ENCODE measurements around the gene PTPRT. TPM values are rescaled to one million over a fixed set of nuclear protein-coding genes. Genes with fewer than 3 reads are reported as not detected.
A peak's percentile ranks its signal among the peaks of the same experiment; 100 is the strongest.
"Not testable (repeated sequence)": the region's sequence is repeated elsewhere in the genome, so short reads cannot be mapped to it uniquely, and the experiment has no call there.

PTPRT gene
- total and polyA plus RNA-seq, 12 donors: 0.04 to 0.53 (median 0.22) TPM; not detected in 1

DNA sequence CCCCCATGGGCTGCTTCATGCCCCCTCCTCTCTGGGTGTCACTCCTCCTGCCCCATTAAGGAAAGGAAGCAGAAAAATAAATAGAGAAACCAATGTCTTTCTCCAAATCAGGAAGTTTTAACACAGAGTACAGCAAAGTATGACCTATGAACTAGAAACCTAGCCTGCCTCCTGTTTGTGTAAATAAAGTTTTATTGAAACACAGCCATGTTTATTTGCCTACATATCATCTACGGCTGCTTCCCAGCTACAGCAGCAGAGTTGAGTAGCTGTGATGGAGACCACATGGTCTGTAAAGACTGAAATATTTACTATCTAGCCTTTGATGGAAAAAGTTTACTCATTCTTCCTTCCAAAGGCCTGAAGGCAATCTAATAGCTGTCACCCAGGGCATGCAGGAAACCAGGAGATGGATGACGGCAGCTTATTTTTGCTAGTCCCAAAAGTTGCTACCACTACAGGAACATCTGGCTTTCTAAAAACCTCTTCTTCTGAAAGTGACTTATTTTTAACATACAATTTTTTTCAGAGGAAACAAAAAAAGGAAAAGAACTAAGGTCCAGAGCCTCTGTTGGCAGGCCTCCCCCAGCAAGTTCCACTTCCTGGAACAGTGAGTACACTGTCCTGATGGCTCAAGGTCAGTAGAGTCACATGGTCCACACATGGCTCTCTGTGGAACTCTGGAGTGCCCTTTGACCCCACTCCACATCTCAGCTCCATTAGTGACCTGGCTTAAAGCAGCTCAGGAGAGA, 287.8 kb downstream of the PTPRT start:
- Histone ChIP-seq H3K36me3 (no peaks in the 10 kb centered on the region), H3K27ac (peak overlapping the region; percentile 22 to 73 (median 64)), H3K4me3 (no peak overlapping the region), H3K27me3 (no peaks in the 10 kb centered on the region), H3K9me3 (no peaks in the 10 kb centered on the region), H3K4me1 (peaks cover 0 to 26% (median 0%) of the 10 kb centered on the region in 9 donors)
- intact Hi-C loops (cut with DNase I): no loop called here
- ATAC-seq (peak; percentile 74 to 96 (median 92)), DNase-seq (peak; percentile 38 to 69)
- TF ChIP-seq, protein P1, sequence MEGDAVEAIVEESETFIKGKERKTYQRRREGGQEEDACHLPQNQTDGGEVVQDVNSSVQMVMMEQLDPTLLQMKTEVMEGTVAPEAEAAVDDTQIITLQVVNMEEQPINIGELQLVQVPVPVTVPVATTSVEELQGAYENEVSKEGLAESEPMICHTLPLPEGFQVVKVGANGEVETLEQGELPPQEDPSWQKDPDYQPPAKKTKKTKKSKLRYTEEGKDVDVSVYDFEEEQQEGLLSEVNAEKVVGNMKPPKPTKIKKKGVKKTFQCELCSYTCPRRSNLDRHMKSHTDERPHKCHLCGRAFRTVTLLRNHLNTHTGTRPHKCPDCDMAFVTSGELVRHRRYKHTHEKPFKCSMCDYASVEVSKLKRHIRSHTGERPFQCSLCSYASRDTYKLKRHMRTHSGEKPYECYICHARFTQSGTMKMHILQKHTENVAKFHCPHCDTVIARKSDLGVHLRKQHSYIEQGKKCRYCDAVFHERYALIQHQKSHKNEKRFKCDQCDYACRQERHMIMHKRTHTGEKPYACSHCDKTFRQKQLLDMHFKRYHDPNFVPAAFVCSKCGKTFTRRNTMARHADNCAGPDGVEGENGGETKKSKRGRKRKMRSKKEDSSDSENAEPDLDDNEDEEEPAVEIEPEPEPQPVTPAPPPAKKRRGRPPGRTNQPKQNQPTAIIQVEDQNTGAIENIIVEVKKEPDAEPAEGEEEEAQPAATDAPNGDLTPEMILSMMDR (IDR thresholded peaks at IDR 0.05): no peak
- WGBS, 2 donors: 41 to 52% methylated on average over 2 of the region's 2 CpGs

DNA sequence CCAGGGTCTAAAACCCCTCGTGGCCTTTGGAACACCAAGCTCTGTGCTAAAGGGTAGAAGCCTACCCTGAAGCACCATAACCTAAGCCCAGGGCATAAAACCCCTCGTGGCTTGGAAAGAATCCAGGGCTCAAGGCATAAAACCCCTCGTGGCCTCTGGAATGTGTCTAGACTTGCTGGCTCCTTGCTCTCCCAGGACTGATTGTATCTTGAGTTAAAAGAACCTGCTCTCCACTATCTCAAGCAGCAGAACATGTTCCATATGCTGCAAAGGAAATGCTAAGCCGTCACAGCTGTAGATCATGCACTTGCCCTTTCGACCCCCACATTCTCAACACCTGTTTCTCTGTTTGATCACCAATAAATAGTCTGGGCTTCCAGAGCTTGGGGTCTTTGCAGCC, 288.9 kb downstream of the PTPRT start:
- ATAC-seq: peak in 1 of 8 donors; percentile 28
- 27% methylated on average over 5 of the region's 5 CpGs for WGBS, 2 donors
- Histone ChIP-seq H3K4me1 (peaks cover 0 to 26% (median 0%) of the 10 kb centered on the region in 9 donors), H3K27ac (peak overlapping the region in 7 of 10 donors; percentile 37 to 73 (median 66))
- H3K9me3 ChIP-seq; H3K4me3 ChIP-seq; DNase-seq; H3K36me3 ChIP-seq; intact Hi-C loops (cut with DNase I); H3K27me3 ChIP-seq: not testable (repeated sequence)

DNA sequence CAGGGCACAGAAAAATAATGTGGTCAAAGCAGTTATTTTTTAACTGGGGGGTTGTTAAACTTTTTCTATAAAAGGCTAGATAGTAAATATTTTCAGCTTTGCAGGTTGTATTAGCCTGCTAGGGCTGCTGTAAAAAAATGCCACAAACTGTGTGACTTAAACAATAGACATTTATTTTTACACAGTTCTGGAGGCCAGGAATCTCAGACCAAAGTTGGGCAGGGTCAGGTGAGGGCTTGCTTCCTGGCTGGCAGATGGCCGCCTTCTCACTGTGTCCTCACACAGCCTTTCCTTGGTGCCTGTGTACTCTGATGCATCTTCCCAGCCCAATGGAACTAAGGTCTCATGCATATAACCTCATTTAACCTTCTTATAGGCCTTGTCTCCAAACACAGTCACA, 294.7 kb downstream of the PTPRT start:
- TF ChIP-seq, protein P1 (IDR thresholded peaks at IDR 0.05): no peak
- Histone ChIP-seq H3K4me3 (no peak overlapping the region), H3K27ac (peak overlapping the region in 1 of 10 donors; percentile 9), H3K4me1 (peaks cover 0 to 12% (median 0%) of the 10 kb centered on the region in 9 donors), H3K27me3 (no peaks in the 10 kb centered on the region), H3K9me3 (peaks cover 0 to 3% (median 0%) of the 10 kb centered on the region in 11 donors), H3K36me3 (no peaks in the 10 kb centered on the region)
- DNase-seq: no peak
- peak in 3 of 8 donors; percentile 19 to 52 (median 41) for ATAC-seq
- intact Hi-C loops (cut with DNase I): no loop called here
- 65 to 78% methylated on average over 1 of the region's 1 CpG for WGBS, 2 donors

DNA sequence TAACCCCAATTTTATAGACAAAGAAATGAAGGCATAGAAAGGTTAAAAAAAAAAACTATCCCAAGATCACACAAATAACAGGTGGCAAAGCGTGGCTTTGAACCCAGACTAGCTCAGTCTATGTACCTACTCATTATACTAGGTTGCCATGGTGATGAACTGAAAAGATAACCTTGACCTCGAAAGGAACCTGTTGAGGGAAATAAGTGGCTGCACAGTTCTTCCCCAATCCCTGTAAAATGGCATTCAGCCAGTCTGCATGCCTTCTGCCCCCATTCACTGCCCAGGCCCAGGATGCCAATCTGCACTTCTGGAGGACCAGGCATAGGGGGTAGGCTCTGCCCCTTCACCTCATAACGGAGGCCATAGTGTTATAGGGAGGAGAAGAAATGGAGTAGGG, 295.2 kb downstream of the PTPRT start:
- no peak overlapping the region for H3K4me3 ChIP-seq
- H3K36me3 ChIP-seq: no peaks in the 10 kb centered on the region
- WGBS, 2 donors: 57 to 65% methylated on average over 3 of the region's 3 CpGs
- H3K27me3 ChIP-seq: no peaks in the 10 kb centered on the region
- TF ChIP-seq, protein P1 (IDR thresholded peaks at IDR 0.05): no peak
- peaks cover 0 to 3% (median 0%) of the 10 kb centered on the region in 11 donors for H3K9me3 ChIP-seq
- DNase-seq (no peak), ATAC-seq (no peak)
- intact Hi-C loops (cut with DNase I): no loop called here
- peak overlapping the region in 1 of 10 donors; percentile 9 for H3K27ac ChIP-seq
- peaks cover 0 to 12% (median 0%) of the 10 kb centered on the region in 9 donors for H3K4me1 ChIP-seq

DNA sequence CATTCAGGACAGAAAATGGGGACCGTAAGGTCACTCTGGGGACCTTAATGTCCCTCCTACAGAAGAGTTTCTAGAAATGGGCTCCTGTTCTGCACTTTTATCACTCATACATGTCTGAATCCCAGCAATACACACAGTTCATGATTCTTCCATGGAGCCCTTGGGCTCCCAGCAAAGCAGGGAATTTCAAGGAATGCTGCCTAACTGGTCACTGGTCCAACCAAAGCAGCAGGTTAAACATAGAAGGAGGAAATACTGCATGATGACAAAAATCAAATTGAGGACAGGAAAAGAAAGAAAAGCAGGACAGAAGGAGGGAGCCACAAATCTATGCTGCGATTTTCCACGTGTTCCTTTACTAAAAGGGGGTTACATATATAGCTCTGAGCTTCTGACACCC, 300.2 kb downstream of the PTPRT start:
- ATAC-seq: no peak
- TF ChIP-seq, protein P1 (IDR thresholded peaks at IDR 0.05): no peak
- 83 to 89% methylated on average over 3 of the region's 3 CpGs for WGBS, 2 donors
- H3K9me3 ChIP-seq: peaks cover 0 to 7% (median 0%) of the 10 kb centered on the region in 11 donors
- intact Hi-C loops (cut with DNase I): no loop called here
- no peak for DNase-seq
- H3K4me1 ChIP-seq: peaks cover 0 to 5% (median 0%) of the 10 kb centered on the region in 9 donors
- no peak overlapping the region for H3K27ac ChIP-seq
- H3K27me3 ChIP-seq: no peaks in the 10 kb centered on the region
- H3K4me3 ChIP-seq: no peak overlapping the region
- H3K36me3 ChIP-seq: no peaks in the 10 kb centered on the region

All from heart right ventricle (tissue), 16 donors.